Neural crest cell (in vitro differentiated cells): ENCODE measurements around the gene BANF1. TPM values are rescaled to one million over a fixed set of nuclear protein-coding genes. Genes with fewer than 3 reads are reported as not detected.
A peak's percentile ranks its signal among the peaks of the same experiment; 100 is the strongest.

Source experiments
- DNase-seq: peaks from one replicate; pipeline ENCODE4 v3.0.0; 2021; ENCODE audit warnings: low read depth, mixed read lengths, low spot score
- H3K27ac Mint-ChIP-seq: one replicate; pipeline ENCODE4 v1.8.0; 2021; ENCODE audit warnings: mild to moderate bottlenecking, mixed read lengths; ENCODE audit not compliant: unreplicated experiment
- H3K27me3 Mint-ChIP-seq: 2 replicates; pipeline ENCODE4 v1.8.0; 2021; ENCODE audit warnings: low read depth, mild to moderate bottlenecking, mixed read lengths
- H3K36me3 Mint-ChIP-seq: 2 replicates; pipeline ENCODE4 v1.8.0; 2021; ENCODE audit warnings: low read depth, mild to moderate bottlenecking, mixed read lengths
- H3K4me1 Mint-ChIP-seq: 2 replicates; pipeline ENCODE4 v1.8.0; 2021; ENCODE audit warnings: mixed read lengths
- H3K4me3 Mint-ChIP-seq: one replicate; pipeline ENCODE4 v1.8.0; 2021; ENCODE audit warnings: mild to moderate bottlenecking, mixed read lengths
- H3K9me3 Mint-ChIP-seq: 2 replicates; pipeline ENCODE4 v1.8.0; 2021; ENCODE audit warnings: mixed read lengths
- CTCF ChIP-seq: fragments of 200-600 bp; sonication (generic); conservative IDR thresholded peaks from 2 replicates; pipeline ENCODE4 v1.5.0; 2021; ENCODE audit warnings: antibody characterized with exemption, mild to moderate bottlenecking
- total RNA-seq: library from RNA; stranded (reverse); gene quantifications from 2 replicates; pipeline ENCODE4 v1.2.1, GENCODE V29; 2021

Gene BANF1
- total RNA-seq, 1 donor from 2014 or later, result 348 TPM

- H3K27ac Mint-ChIP-seq, result no peak overlapping the region
- no peaks in the 10 kb centered on the region for H3K27me3 Mint-ChIP-seq
- no peaks in the 10 kb centered on the region for H3K36me3 Mint-ChIP-seq
- no peaks in the 10 kb centered on the region for H3K9me3 Mint-ChIP-seq
- no peaks in the 10 kb centered on the region for H3K4me1 Mint-ChIP-seq
- H3K4me3 Mint-ChIP-seq, result no peak overlapping the region
- TF ChIP-seq CTCF, result no peak
- DNase-seq, result no peak
Observed at GRCh38 chr11:66012946-66013761, 10.9 kb downstream of the BANF1 start.

GRCh38 chr11:66013762-66014100, 11.4 kb downstream of the BANF1 start:
- Mint-ChIP-seq H3K27me3 (no peaks in the 10 kb centered on the region), H3K4me1 (no peaks in the 10 kb centered on the region), H3K36me3 (no peaks in the 10 kb centered on the region), H3K27ac (no peak overlapping the region), H3K9me3 (no peaks in the 10 kb centered on the region), H3K4me3 (no peak overlapping the region)
- no peak for DNase-seq
- no peak for TF ChIP-seq CTCF

GRCh38 chr11:66014804-66015453, 12.6 kb downstream of the BANF1 start:
- no peak for TF ChIP-seq CTCF
- H3K36me3 Mint-ChIP-seq, result no peaks in the 10 kb centered on the region
- H3K9me3 Mint-ChIP-seq, result no peaks in the 10 kb centered on the region
- no peak for DNase-seq
- no peaks in the 10 kb centered on the region for H3K4me1 Mint-ChIP-seq
- H3K4me3 Mint-ChIP-seq, result peak overlapping the region; percentile 19
- no peaks in the 10 kb centered on the region for H3K27me3 Mint-ChIP-seq
- no peak overlapping the region for H3K27ac Mint-ChIP-seq

GRCh38 chr11:66015454-66015881, 13.2 kb downstream of the BANF1 start:
- H3K27ac Mint-ChIP-seq, result no peak overlapping the region
- H3K27me3 Mint-ChIP-seq, result no peaks in the 10 kb centered on the region
- H3K4me3 Mint-ChIP-seq, result no peak overlapping the region
- H3K9me3 Mint-ChIP-seq, result no peaks in the 10 kb centered on the region
- DNase-seq, result no peak
- no peaks in the 10 kb centered on the region for H3K36me3 Mint-ChIP-seq
- no peaks in the 10 kb centered on the region for H3K4me1 Mint-ChIP-seq
- TF ChIP-seq CTCF, result no peak

GRCh38 chr11:66015936-66016792, 13.9 kb downstream of the BANF1 start:
- no peak for TF ChIP-seq CTCF
- H3K4me1 Mint-ChIP-seq, result no peaks in the 10 kb centered on the region
- no peak overlapping the region for H3K27ac Mint-ChIP-seq
- H3K9me3 Mint-ChIP-seq, result no peaks in the 10 kb centered on the region
- H3K36me3 Mint-ChIP-seq, result no peaks in the 10 kb centered on the region
- DNase-seq, result no peak
- no peak overlapping the region for H3K4me3 Mint-ChIP-seq
- no peaks in the 10 kb centered on the region for H3K27me3 Mint-ChIP-seq
